Measurements from ENCODE around the gene KRTAP9-2.
"Not testable (repeated sequence)": the region's sequence is repeated elsewhere in the genome, so short reads cannot be mapped to it uniquely, and the experiment has no call there.

The KRTAP9-2 gene

DNA sequence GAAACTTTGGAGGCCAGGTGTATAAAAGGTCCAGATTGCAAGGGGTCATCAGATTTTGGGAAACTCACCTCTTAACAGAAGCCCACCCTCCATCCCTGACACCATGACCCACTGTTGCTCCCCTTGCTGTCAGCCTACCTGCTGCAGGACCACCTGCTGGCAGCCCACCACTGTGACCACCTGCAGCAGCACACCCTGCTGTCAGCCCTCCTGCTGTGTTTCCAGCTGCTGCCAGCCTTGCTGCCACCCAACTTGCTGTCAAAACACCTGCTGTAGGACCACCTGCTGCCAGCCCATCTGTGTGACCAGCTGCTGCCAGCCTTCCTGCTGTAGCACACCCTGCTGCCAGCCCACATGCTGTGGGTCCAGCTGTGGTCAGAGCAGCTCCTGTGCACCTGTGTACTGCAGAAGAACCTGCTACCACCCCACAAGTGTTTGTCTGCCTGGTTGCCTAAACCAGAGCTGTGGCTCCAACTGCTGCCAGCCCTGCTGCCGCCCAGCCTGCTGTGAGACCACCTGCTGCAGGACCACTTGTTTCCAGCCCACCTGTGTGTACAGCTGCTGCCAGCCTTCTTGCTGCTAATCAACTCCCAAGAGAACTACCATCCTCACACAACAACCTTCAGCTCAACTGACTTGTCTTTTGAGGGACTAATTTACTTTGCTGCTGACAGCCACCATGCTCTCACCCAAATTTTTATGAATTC is 6.1 kb downstream of the KRTAP9-2 start, which contains the start of gene KRTAP9-3:
TSS of gene KRTAP9-3 (plus strand) at position 51 of the 707 bp plus-strand sequence. CDS start at position 104, 53 bp downstream.
- not testable (repeated sequence) for ATAC-seq

DNA sequence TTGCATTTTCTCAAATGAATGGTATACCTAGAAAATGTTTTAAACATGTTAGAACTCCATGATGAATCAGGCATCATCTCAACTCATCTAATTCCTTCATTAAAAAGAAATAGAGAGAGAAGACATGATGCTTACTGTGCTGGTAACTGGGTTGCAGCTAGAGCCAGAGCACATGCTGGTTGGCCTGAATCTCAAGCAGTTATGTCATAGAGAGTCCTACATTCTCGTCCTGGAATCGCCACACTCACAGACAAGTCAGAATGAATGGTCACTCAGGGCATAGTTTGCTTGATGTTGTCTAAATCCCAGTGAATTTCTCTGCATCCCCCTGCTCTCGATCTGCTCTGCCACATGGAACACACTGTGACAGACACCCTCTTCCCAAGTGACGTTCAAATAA is 10.7 kb downstream of the KRTAP9-2 start:
- not testable (repeated sequence) for ATAC-seq

DNA sequence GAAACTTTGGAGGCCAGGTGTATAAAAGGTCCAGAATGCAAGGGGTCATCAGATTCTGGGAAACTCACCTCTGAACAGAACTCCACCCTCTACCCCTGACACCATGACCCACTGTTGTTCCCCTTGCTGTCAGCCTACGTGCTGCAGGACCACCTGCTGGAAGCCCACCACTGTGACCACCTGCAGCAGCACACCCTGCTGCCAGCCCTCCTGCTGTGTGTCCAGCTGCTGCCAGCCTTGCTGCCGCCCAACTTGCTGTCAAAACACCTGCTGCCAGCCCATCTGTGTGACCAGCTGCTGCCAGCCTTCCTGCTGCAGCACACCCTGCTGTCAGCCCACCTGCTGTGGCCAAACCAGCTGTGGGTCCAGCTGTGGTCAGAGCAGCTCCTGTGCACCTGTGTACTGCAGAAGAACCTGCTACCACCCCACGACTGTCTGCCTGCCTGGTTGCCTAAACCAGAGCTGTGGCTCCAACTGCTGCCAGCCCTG is 11.5 kb downstream of the KRTAP9-2 start, which contains the start of gene KRTAP9-8:
TSS of gene KRTAP9-8 (plus strand) at position 51 of the 489 bp plus-strand sequence. CDS start at position 104, 53 bp downstream.
- ATAC-seq: not testable (repeated sequence)

DNA sequence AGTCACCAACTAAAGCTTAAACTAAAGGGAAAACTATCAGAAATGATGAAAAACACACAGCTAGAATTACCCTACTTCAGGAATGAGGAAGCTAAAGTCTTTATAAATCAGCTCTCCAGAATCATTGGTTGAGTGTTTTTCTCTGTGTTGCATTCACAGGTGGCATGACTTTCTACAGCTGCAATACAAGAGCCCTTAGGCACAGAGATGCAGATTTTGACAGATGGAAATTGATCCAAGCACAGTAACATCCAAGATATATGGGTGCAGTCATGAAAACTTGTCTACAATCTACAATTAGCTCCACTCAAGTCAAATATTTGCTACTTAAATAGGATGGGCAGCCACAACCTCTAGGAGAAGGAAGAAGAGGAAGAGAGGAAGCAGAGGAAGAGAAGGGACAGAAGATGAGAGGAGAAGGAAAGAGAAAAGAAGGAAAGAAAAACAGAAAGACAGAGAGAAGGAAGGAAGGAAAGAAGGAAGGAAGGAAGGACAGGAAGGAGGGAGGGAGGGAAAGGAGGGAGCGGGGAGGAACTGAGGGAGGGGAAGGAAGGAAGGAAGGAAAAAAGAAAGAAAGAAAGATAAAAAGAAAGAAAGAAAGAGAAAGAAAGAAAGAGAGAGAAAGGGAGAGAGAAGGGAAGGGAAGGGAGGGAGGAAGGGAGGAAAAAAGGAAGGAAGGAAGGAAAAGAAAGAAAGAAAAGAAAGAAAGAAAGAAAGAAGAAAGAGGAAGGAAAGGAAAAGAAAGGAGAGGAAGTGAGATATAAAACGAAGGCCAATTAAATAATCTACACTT is 20.7 kb downstream of the KRTAP9-2 start:
- ATAC-seq: not testable (repeated sequence)

DNA sequence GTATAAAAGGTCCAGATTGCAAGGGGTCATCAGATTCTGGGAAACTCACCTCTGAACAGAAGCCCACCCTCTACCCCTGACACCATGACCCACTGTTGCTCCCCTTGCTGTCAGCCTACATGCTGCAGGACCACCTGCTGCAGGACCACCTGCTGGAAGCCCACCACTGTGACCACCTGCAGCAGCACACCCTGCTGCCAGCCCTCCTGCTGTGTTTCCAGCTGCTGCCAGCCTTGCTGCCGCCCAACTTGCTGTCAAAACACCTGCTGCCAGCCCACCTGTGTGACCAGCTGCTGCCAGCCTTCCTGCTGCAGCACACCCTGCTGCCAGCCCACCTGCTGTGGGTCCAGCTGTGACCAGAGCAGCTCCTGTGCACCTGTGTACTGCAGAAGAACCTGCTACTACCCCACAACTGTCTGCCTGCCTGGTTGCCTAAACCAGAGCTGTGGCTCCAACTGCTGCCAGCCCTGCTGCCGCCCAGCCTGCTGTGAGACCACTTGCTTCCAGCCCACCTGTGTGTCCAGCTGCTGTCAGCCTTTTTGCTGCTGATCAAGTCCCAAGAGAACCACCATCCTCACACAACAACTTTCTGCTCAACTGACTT is 23.3 kb downstream of the KRTAP9-2 start, which contains the start of gene KRTAP9-4:
TSS of gene KRTAP9-4 (plus strand) at position 51 of the 604 bp plus-strand sequence. CDS start at position 85, 34 bp downstream.
- not testable (repeated sequence) for ATAC-seq

DNA sequence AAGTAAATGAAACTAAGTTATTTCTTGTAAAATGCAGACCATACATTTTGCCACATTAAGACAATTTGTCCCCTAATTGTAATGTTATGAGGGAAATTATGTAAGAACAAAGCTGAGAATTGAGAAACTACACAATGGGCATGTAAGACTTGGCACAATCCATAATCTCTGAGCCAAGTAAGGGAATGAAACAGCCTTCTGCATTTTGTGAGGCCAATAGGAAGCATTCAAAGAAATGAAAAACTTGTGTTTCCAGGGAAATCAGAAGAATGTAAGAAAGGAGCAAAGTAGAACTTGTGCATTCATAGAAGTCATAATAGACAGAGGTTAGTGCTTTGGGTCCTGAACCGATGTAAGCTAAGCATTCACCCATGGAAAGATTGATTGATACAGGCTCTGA is 24.8 kb downstream of the KRTAP9-2 start:
- TF ChIP-seq ISL1 (CRISPR knock-in tag; IDR thresholded peaks at IDR 0.05) (no peak), ZFP3 (CRISPR knock-in tag; IDR thresholded peaks at IDR 0.05) (no peak), RARB (CRISPR knock-in tag; IDR thresholded peaks at IDR 0.05) (no peak), ZNF8 (CRISPR knock-in tag; IDR thresholded peaks at IDR 0.05) (no peak), CSDC2 (CRISPR knock-in tag; IDR thresholded peaks at IDR 0.05) (no peak), SNAI2 (CRISPR knock-in tag; IDR thresholded peaks at IDR 0.05) (no peak), PPARA (CRISPR knock-in tag; IDR thresholded peaks at IDR 0.05; ENCODE audit: borderline replicate concordance) (no peak), TCF4 (CRISPR knock-in tag; IDR thresholded peaks at IDR 0.05; ENCODE audit: borderline replicate concordance) (no peak), ZC3H10 (CRISPR knock-in tag; IDR thresholded peaks at IDR 0.05) (no peak), OSR1 (CRISPR knock-in tag; IDR thresholded peaks at IDR 0.05) (no peak), ZNF565 (CRISPR knock-in tag; conservative IDR thresholded peaks at IDR 0.05; ENCODE audit: low read depth) (no peak), GLIS3 (CRISPR knock-in tag; IDR thresholded peaks at IDR 0.05) (no peak), ZNF70 (CRISPR knock-in tag; IDR thresholded peaks at IDR 0.05) (no peak), BACH2 (CRISPR knock-in tag; IDR thresholded peaks at IDR 0.05; ENCODE audit: borderline replicate concordance) (no peak), ARNTL (CRISPR knock-in tag; IDR thresholded peaks at IDR 0.05; ENCODE audit: borderline replicate concordance, low read depth) (no peak), ZFP30 (CRISPR knock-in tag; IDR thresholded peaks at IDR 0.05) (no peak)
- TF ChIP-seq, protein P1, sequence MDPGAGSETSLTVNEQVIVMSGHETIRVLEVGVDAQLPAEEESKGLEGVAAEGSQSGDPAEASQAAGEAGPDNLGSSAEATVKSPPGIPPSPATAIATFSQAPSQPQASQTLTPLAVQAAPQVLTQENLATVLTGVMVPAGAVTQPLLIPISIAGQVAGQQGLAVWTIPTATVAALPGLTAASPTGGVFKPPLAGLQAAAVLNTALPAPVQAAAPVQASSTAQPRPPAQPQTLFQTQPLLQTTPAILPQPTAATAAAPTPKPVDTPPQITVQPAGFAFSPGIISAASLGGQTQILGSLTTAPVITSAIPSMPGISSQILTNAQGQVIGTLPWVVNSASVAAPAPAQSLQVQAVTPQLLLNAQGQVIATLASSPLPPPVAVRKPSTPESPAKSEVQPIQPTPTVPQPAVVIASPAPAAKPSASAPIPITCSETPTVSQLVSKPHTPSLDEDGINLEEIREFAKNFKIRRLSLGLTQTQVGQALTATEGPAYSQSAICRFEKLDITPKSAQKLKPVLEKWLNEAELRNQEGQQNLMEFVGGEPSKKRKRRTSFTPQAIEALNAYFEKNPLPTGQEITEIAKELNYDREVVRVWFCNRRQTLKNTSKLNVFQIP (CRISPR knock-in tag; IDR thresholded peaks at IDR 0.05; ENCODE audit: borderline replicate concordance, low read depth): no peak
- TF ChIP-seq, protein P2, sequence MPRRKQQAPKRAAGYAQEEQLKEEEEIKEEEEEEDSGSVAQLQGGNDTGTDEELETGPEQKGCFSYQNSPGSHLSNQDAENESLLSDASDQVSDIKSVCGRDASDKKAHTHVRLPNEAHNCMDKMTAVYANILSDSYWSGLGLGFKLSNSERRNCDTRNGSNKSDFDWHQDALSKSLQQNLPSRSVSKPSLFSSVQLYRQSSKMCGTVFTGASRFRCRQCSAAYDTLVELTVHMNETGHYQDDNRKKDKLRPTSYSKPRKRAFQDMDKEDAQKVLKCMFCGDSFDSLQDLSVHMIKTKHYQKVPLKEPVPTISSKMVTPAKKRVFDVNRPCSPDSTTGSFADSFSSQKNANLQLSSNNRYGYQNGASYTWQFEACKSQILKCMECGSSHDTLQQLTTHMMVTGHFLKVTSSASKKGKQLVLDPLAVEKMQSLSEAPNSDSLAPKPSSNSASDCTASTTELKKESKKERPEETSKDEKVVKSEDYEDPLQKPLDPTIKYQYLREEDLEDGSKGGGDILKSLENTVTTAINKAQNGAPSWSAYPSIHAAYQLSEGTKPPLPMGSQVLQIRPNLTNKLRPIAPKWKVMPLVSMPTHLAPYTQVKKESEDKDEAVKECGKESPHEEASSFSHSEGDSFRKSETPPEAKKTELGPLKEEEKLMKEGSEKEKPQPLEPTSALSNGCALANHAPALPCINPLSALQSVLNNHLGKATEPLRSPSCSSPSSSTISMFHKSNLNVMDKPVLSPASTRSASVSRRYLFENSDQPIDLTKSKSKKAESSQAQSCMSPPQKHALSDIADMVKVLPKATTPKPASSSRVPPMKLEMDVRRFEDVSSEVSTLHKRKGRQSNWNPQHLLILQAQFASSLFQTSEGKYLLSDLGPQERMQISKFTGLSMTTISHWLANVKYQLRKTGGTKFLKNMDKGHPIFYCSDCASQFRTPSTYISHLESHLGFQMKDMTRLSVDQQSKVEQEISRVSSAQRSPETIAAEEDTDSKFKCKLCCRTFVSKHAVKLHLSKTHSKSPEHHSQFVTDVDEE (CRISPR knock-in tag; IDR thresholded peaks at IDR 0.05): no peak
- TF ChIP-seq, protein P3, sequence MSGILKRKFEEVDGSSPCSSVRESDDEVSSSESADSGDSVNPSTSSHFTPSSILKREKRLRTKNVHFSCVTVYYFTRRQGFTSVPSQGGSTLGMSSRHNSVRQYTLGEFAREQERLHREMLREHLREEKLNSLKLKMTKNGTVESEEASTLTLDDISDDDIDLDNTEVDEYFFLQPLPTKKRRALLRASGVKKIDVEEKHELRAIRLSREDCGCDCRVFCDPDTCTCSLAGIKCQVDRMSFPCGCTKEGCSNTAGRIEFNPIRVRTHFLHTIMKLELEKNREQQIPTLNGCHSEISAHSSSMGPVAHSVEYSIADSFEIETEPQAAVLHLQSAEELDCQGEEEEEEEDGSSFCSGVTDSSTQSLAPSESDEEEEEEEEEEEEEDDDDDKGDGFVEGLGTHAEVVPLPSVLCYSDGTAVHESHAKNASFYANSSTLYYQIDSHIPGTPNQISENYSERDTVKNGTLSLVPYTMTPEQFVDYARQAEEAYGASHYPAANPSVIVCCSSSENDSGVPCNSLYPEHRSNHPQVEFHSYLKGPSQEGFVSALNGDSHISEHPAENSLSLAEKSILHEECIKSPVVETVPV (CRISPR knock-in tag; IDR thresholded peaks at IDR 0.05): no peak
- TF ChIP-seq, protein P4, sequence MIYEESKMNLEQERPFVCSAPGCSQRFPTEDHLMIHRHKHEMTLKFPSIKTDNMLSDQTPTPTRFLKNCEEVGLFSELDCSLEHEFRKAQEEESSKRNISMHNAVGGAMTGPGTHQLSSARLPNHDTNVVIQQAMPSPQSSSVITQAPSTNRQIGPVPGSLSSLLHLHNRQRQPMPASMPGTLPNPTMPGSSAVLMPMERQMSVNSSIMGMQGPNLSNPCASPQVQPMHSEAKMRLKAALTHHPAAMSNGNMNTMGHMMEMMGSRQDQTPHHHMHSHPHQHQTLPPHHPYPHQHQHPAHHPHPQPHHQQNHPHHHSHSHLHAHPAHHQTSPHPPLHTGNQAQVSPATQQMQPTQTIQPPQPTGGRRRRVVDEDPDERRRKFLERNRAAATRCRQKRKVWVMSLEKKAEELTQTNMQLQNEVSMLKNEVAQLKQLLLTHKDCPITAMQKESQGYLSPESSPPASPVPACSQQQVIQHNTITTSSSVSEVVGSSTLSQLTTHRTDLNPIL (CRISPR knock-in tag; IDR thresholded peaks at IDR 0.05; ENCODE audit: low read depth): no peak

More for the DNA sequence above, 24.8 kb downstream of the KRTAP9-2 start:
- no peak for ATAC-seq

Measured in SK-N-SH treated with all-trans-retinoic acid at 6 μM for 48 hours (cell line).